Loucy (cell line): ENCODE data around the gene OR52M1.

ENCODE experiments used
- EZH2phosphoT487 ChIP-seq: fragments of 200-600 bp; IDR thresholded peaks from 2 replicates; pipeline ENCODE4 v1.6.1; 2018; ENCODE audit warnings: antibody characterized with exemption, mild to moderate bottlenecking, moderate library complexity, borderline replicate concordance
- TF ChIP-seq, protein P1 (sequence below): fragments of 200-600 bp; sonication (generic); conservative IDR thresholded peaks from 2 replicates; pipeline ENCODE4 v1.5.1; 2014; ENCODE audit warnings: mild to moderate bottlenecking, antibody characterized with exemption, low read length

DNA sequence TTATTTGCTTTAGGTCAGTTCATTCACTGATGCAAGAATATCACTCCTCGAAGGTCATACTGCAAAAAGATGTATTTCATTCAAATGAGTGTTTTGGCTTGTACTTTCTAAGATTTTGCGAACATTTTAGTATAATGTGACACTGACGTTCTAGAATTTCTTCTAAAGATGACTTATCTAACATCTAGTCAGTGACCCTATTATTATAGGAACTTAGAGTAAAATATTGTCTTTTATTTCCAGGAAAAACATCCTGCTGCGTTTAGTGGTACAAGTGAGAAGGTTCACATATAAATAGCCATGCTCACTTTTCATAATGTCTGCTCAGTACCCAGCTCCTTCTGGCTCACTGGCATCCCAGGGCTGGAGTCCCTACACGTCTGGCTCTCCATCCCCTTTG is at the start of gene OR52M1:
- TF ChIP-seq, protein P1, sequence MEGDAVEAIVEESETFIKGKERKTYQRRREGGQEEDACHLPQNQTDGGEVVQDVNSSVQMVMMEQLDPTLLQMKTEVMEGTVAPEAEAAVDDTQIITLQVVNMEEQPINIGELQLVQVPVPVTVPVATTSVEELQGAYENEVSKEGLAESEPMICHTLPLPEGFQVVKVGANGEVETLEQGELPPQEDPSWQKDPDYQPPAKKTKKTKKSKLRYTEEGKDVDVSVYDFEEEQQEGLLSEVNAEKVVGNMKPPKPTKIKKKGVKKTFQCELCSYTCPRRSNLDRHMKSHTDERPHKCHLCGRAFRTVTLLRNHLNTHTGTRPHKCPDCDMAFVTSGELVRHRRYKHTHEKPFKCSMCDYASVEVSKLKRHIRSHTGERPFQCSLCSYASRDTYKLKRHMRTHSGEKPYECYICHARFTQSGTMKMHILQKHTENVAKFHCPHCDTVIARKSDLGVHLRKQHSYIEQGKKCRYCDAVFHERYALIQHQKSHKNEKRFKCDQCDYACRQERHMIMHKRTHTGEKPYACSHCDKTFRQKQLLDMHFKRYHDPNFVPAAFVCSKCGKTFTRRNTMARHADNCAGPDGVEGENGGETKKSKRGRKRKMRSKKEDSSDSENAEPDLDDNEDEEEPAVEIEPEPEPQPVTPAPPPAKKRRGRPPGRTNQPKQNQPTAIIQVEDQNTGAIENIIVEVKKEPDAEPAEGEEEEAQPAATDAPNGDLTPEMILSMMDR, result no peak
- TF ChIP-seq EZH2phosphoT487, result no peak
